ENCODE measurements around the gene CAMKV.
"Not testable (repeated sequence)": the region's sequence is repeated elsewhere in the genome, so short reads cannot be mapped to it uniquely, and the experiment has no call there.

Gene CAMKV

GRCh38 chr3:49841806-49842205 lies 27.9 kb downstream of the CAMKV start:
- Histone ChIP-seq H3K36me3 (peaks cover 36% of the 10 kb centered on the region), H3K27me3 (ENCODE audit: insufficient read depth, low read depth, severe bottlenecking) (no peaks in the 10 kb centered on the region), H3K4me3 (ENCODE audit: low read depth, low read length) (no peak overlapping the region), H3K9me3 (ENCODE audit: severe bottlenecking) (no peaks in the 10 kb centered on the region), H3K27ac (no peak overlapping the region)
- TF ChIP-seq CTCF (IDR thresholded peaks at IDR 0.05; ENCODE audit: low read depth, low read length), result no peak
- DNase-seq, result no peak

GRCh38 chr3:49841126-49841696 lies 28.5 kb downstream of the CAMKV start:
- Histone ChIP-seq H3K27me3 (ENCODE audit: insufficient read depth, low read depth, severe bottlenecking) (no peaks in the 10 kb centered on the region), H3K9me3 (ENCODE audit: severe bottlenecking) (no peaks in the 10 kb centered on the region), H3K27ac (no peak overlapping the region), H3K4me3 (ENCODE audit: low read depth, low read length) (no peak overlapping the region), H3K36me3 (peaks cover 34% of the 10 kb centered on the region)
- peak; percentile 59 for DNase-seq
- TF ChIP-seq CTCF (IDR thresholded peaks at IDR 0.05; ENCODE audit: low read depth, low read length), result peak; percentile 85

GRCh38 chr3:49840388-49840787 lies 29.3 kb downstream of the CAMKV start:
- no peak for DNase-seq
- Histone ChIP-seq H3K9me3 (ENCODE audit: severe bottlenecking) (no peaks in the 10 kb centered on the region), H3K27me3 (ENCODE audit: insufficient read depth, low read depth, severe bottlenecking) (no peaks in the 10 kb centered on the region), H3K36me3 (peaks cover 31% of the 10 kb centered on the region), H3K27ac (no peak overlapping the region), H3K4me3 (ENCODE audit: low read depth, low read length) (no peak overlapping the region)
- no peak for TF ChIP-seq CTCF (IDR thresholded peaks at IDR 0.05; ENCODE audit: low read depth, low read length)

GRCh38 chr3:49839193-49839809 lies 30.4 kb downstream of the CAMKV start:
- H3K9me3 ChIP-seq (ENCODE audit: severe bottlenecking), result no peaks in the 10 kb centered on the region
- peaks cover 24% of the 10 kb centered on the region for H3K36me3 ChIP-seq
- peak; percentile 82 for TF ChIP-seq CTCF (IDR thresholded peaks at IDR 0.05; ENCODE audit: low read depth, low read length)
- peak; percentile 71 for DNase-seq
- H3K4me3 ChIP-seq (ENCODE audit: low read depth, low read length), result no peak overlapping the region
- H3K27ac ChIP-seq, result no peak overlapping the region
- no peaks in the 10 kb centered on the region for H3K27me3 ChIP-seq (ENCODE audit: insufficient read depth, low read depth, severe bottlenecking)

- Histone ChIP-seq H3K27ac (no peak overlapping the region), H3K9me3 (ENCODE audit: severe bottlenecking) (no peaks in the 10 kb centered on the region), H3K27me3 (ENCODE audit: insufficient read depth, low read depth, severe bottlenecking) (no peaks in the 10 kb centered on the region), H3K4me3 (ENCODE audit: low read depth, low read length) (no peak overlapping the region), H3K36me3 (peaks cover 30% of the 10 kb centered on the region)
- TF ChIP-seq CTCF (IDR thresholded peaks at IDR 0.05; ENCODE audit: low read depth, low read length), result no peak
- no peak for DNase-seq
Measured at GRCh38 chr3:49831341-49831740, 38.4 kb downstream of the CAMKV start.

GRCh38 chr3:49826016-49826415 lies 43.7 kb downstream of the CAMKV start:
- TF ChIP-seq CTCF (IDR thresholded peaks at IDR 0.05; ENCODE audit: low read depth, low read length), result no peak

GRCh38 chr3:49823131-49823530 lies 46.6 kb downstream of the CAMKV start:
- H3K9me3 ChIP-seq (ENCODE audit: severe bottlenecking); H3K27me3 ChIP-seq (ENCODE audit: insufficient read depth, low read depth, severe bottlenecking); H3K27ac ChIP-seq; H3K36me3 ChIP-seq; H3K4me3 ChIP-seq (ENCODE audit: low read depth, low read length); DNase-seq: not testable (repeated sequence)

More at GRCh38 chr3:49826016-49826415, 43.7 kb downstream of the CAMKV start:
- DNase-seq, result no peak
- H3K27me3 ChIP-seq (ENCODE audit: insufficient read depth, low read depth, severe bottlenecking), result no peaks in the 10 kb centered on the region
- H3K4me3 ChIP-seq (ENCODE audit: low read depth, low read length), result no peak overlapping the region
- H3K9me3 ChIP-seq (ENCODE audit: severe bottlenecking), result no peaks in the 10 kb centered on the region
- no peak overlapping the region for H3K27ac ChIP-seq
- peaks cover 16% of the 10 kb centered on the region for H3K36me3 ChIP-seq
